MCF 10A (cell line): ENCODE results near the gene SLC35G4. TPM values are rescaled to one million over a fixed set of nuclear protein-coding genes. Genes with fewer than 3 reads are reported as not detected.
"Not testable (repeated sequence)": the region's sequence is repeated elsewhere in the genome, so short reads cannot be mapped to it uniquely, and the experiment has no call there.

Source experiments
- BruUV-seq: library from RNA; stranded (reverse); fragments of 400-500 nt; replicated peaks from 2 replicates; lab custom pipeline; 2021; lab: Mats Ljungman, UMichigan
- CTCF ChIA-PET: fragments of 300-600 bp; sonication (Branson Sonifier 250); formaldehyde crosslinking; extraction: SDS; loops from one replicate; lab custom pipeline; 2021; ENCODE audit warnings: antibody characterized with exemption, inconsistent platforms; lab: Yijun Ruan, JAX
- POLR2A ChIA-PET: fragments of 300-600, 350-650 bp; sonication (Branson Sonifier 250); formaldehyde crosslinking; extraction: SDS; loops from one replicate; lab custom pipeline; 2020; ENCODE audit warnings: antibody characterized with exemption, inconsistent platforms; lab: Yijun Ruan, JAX
- DNase-seq: peaks from one replicate; pipeline ENCODE4 v3.0.0-alpha.2; 2018; ENCODE audit not compliant: unreplicated experiment
- H3K27ac Mint-ChIP-seq: one replicate; pipeline ENCODE4 v1.8.0; 2022; ENCODE audit warnings: mild to moderate bottlenecking, low read depth, mixed read lengths; ENCODE audit not compliant: unreplicated experiment
- H3K27me3 Mint-ChIP-seq: one replicate; pipeline ENCODE4 v1.8.0; 2022; ENCODE audit warnings: mixed read lengths; ENCODE audit not compliant: insufficient read depth, unreplicated experiment
- H3K36me3 Mint-ChIP-seq: one replicate; pipeline ENCODE4 v1.8.0; 2022; ENCODE audit warnings: mild to moderate bottlenecking, moderate library complexity, mixed read lengths; ENCODE audit not compliant: insufficient read depth, unreplicated experiment
- H3K4me1 Mint-ChIP-seq: one replicate; pipeline ENCODE4 v1.8.0; 2022; ENCODE audit warnings: mixed read lengths; ENCODE audit not compliant: insufficient read depth, unreplicated experiment
- H3K4me3 Mint-ChIP-seq: one replicate; pipeline ENCODE4 v1.8.0; 2022; ENCODE audit warnings: mild to moderate bottlenecking, moderate library complexity, mixed read lengths; ENCODE audit not compliant: unreplicated experiment
- H3K9me3 Mint-ChIP-seq: one replicate; pipeline ENCODE4 v1.8.0; 2022; ENCODE audit warnings: mixed read lengths; ENCODE audit not compliant: unreplicated experiment
- CTCF ChIP-seq: fragments of 200-600 bp; IDR thresholded peaks from one replicate; pipeline ENCODE4 v1.8.0; 2022; ENCODE audit warnings: antibody characterized with exemption, mild to moderate bottlenecking; ENCODE audit not compliant: unreplicated experiment
- intact Hi-C: fragments of 100-400 bp; cut with micrococcal nuclease; formaldehyde crosslinking; loops from 2 replicates; pipeline ENCODE4 v1.14.1; 2022
- total RNA-seq: library from RNA; stranded (reverse); gene quantifications from 2 replicates; pipeline ENCODE4 v1.2.3, GENCODE V29; 2022

Gene SLC35G4
- total RNA-seq, 1 experiment from 2014 or later: not detected

GRCh38 chr18:11587846-11588245 is 21.6 kb upstream of the SLC35G4 start:
- BruUV-seq: no TSS peak
- H3K4me3 Mint-ChIP-seq: no peak overlapping the region
- no peaks in the 10 kb centered on the region for H3K9me3 Mint-ChIP-seq
- no peak for DNase-seq
- TF ChIP-seq CTCF: no peak
- H3K36me3 Mint-ChIP-seq: no peaks in the 10 kb centered on the region
- no peak overlapping the region for H3K27ac Mint-ChIP-seq
- CTCF ChIA-PET: interaction anchor here (0.6 to 1.1 kb wide), 4 partner anchors 8 to 36 kb away, joined by 3 read pairs; no protein-coding TSS in a partner anchor
- POLR2A ChIA-PET: no interaction called here
- intact Hi-C loops: no loop called here
- peaks cover 5% of the 10 kb centered on the region for H3K4me1 Mint-ChIP-seq
- peaks cover 24% of the 10 kb centered on the region for H3K27me3 Mint-ChIP-seq

GRCh38 chr18:11591957-11592356 is 17.4 kb upstream of the SLC35G4 start:
- no peak overlapping the region for H3K27ac Mint-ChIP-seq
- H3K4me3 Mint-ChIP-seq: no peak overlapping the region
- TF ChIP-seq CTCF: no peak
- no peaks in the 10 kb centered on the region for H3K4me1 Mint-ChIP-seq
- ChIA-PET POLR2A (no interaction called here), CTCF (no interaction called here)
- H3K36me3 Mint-ChIP-seq: peaks cover 6% of the 10 kb centered on the region
- no TSS peak for BruUV-seq
- no peak for DNase-seq
- H3K9me3 Mint-ChIP-seq: peaks cover 7% of the 10 kb centered on the region
- intact Hi-C loops: no loop called here
- H3K27me3 Mint-ChIP-seq: peaks cover 37% of the 10 kb centered on the region

GRCh38 chr18:11600321-11600720 is 9.1 kb upstream of the SLC35G4 start:
- no peak overlapping the region for H3K4me3 Mint-ChIP-seq
- DNase-seq: no peak
- intact Hi-C loops: no loop called here
- H3K27me3 Mint-ChIP-seq: peaks cover 74% of the 10 kb centered on the region
- no TSS peak for BruUV-seq
- no peak overlapping the region for H3K27ac Mint-ChIP-seq
- H3K36me3 Mint-ChIP-seq: peaks cover 6% of the 10 kb centered on the region
- POLR2A ChIA-PET: no interaction called here
- no peaks in the 10 kb centered on the region for H3K4me1 Mint-ChIP-seq
- peaks cover 7% of the 10 kb centered on the region for H3K9me3 Mint-ChIP-seq
- TF ChIP-seq CTCF: no peak
- CTCF ChIA-PET: no interaction called here

- POLR2A ChIA-PET: no interaction called here
- Mint-ChIP-seq H3K27me3 (peaks cover 42% of the 10 kb centered on the region), H3K9me3 (no peaks in the 10 kb centered on the region), H3K4me3 (no peak overlapping the region), H3K27ac (no peak overlapping the region), H3K36me3 (no peaks in the 10 kb centered on the region), H3K4me1 (no peaks in the 10 kb centered on the region)
- no peak for DNase-seq
- BruUV-seq: no TSS peak
- TF ChIP-seq CTCF: no peak
- intact Hi-C loops: no loop called here
- CTCF ChIA-PET: no interaction called here
Measured at GRCh38 chr18:11607906-11608305, 1.5 kb upstream of the SLC35G4 start.

- peaks cover 35% of the 10 kb centered on the region for H3K27me3 Mint-ChIP-seq
- H3K27ac Mint-ChIP-seq, H3K4me1 Mint-ChIP-seq, H3K9me3 Mint-ChIP-seq, CTCF ChIA-PET, H3K36me3 Mint-ChIP-seq, H3K4me3 Mint-ChIP-seq, intact Hi-C loops, DNase-seq, BruUV-seq: not testable (repeated sequence)
- POLR2A ChIA-PET: interaction anchor here (0.7 kb wide), 1 partner anchor 47 kb away, joined by 3 read pairs; no protein-coding TSS in a partner anchor
Measured at GRCh38 chr18:11608618-11609017, 778 bp upstream of the SLC35G4 start.

- BruUV-seq, POLR2A ChIA-PET, H3K27me3 Mint-ChIP-seq, H3K9me3 Mint-ChIP-seq, H3K4me3 Mint-ChIP-seq, H3K4me1 Mint-ChIP-seq, DNase-seq, H3K36me3 Mint-ChIP-seq, H3K27ac Mint-ChIP-seq, CTCF ChIA-PET, intact Hi-C loops: not testable (repeated sequence)
Measured at GRCh38 chr18:11613073-11613472, 3.7 kb downstream of the SLC35G4 start.
